IMR-90 (cell line): ENCODE results near the gene KLK13. TPM values are rescaled to one million over a fixed set of nuclear protein-coding genes. Genes with fewer than 3 reads are reported as not detected.

ENCODE experiments used
- ATAC-seq: fragments of 200-7000 bp; cut with Tn5 transposase; 2 replicates; pipeline ENCODE4 v1.9.1; 2020; ENCODE audit warnings: low read depth, mild to moderate bottlenecking, moderate library complexity
- BruUV-seq: library from RNA; stranded (reverse); fragments of 400-500 nt; replicated peaks from 2 replicates; lab custom pipeline; 2021; lab: Mats Ljungman, UMichigan
- CTCF ChIA-PET: fragments of 300-600 bp; formaldehyde crosslinking; extraction: SDS; loops from one replicate; lab custom pipeline; 2021; ENCODE audit warnings: antibody characterized with exemption; lab: Yijun Ruan, JAX
- POLR2A ChIA-PET: fragments of 300-600 bp; sonication (Branson Sonifier 250); formaldehyde crosslinking; loops from one replicate; lab custom pipeline; 2022; ENCODE audit warnings: antibody characterized with exemption; ENCODE audit not compliant: unreplicated experiment; lab: Charles Lee
- DNase-seq: peaks from one replicate; pipeline ENCODE4 v3.0.0; 2013
- H2AFZ ChIP-seq: replicated peaks from 2 replicates; pipeline ENCODE3; 2013; ENCODE audit warnings: low read length, mild to moderate bottlenecking; ENCODE audit not compliant: poor library complexity
- H2AK5ac ChIP-seq: 2 replicates; pipeline ENCODE4 v1.6.1; 2013; ENCODE audit warnings: low read depth, low read length, inconsistent platforms
- H2AK9ac ChIP-seq: replicated peaks from 2 replicates; pipeline ENCODE3; 2013; ENCODE audit warnings: mild to moderate bottlenecking, low read depth, low read length, moderate library complexity; ENCODE audit not compliant: poor library complexity
- H2BK120ac ChIP-seq: 2 replicates; pipeline ENCODE4 v1.6.1; 2013; ENCODE audit warnings: low read depth, low read length, inconsistent platforms
- H2BK15ac ChIP-seq: 3 replicates; pipeline ENCODE4 v1.6.1; 2013; ENCODE audit warnings: low read depth, low read length, inconsistent platforms
- H2BK20ac ChIP-seq: 2 replicates; pipeline ENCODE4 v1.6.1; 2013; ENCODE audit warnings: low read depth, mild to moderate bottlenecking, inconsistent platforms, low read length, moderate library complexity
- H2BK5ac ChIP-seq: 2 replicates; pipeline ENCODE4 v1.6.1; 2013; ENCODE audit warnings: mild to moderate bottlenecking, low read depth, low read length, inconsistent platforms; ENCODE audit not compliant: poor library complexity, severe bottlenecking
- H3K14ac ChIP-seq: replicated peaks from 2 replicates; pipeline ENCODE4 v1.6.1; 2013; ENCODE audit warnings: low read depth, low read length, inconsistent platforms
- H3K18ac ChIP-seq: 2 replicates; pipeline ENCODE4 v1.6.1; 2013; ENCODE audit warnings: low read depth, low read length, control low read depth
- H3K23ac ChIP-seq: 2 replicates; pipeline ENCODE4 v1.6.1; 2013; ENCODE audit warnings: low read depth, low read length, inconsistent platforms
- H3K27ac ChIP-seq: 2 replicates; pipeline ENCODE4 v1.5.1; 2013; ENCODE audit warnings: mild to moderate bottlenecking, control low read depth, low read length; ENCODE audit not compliant: insufficient read depth
- H3K27me3 ChIP-seq: 2 replicates; pipeline ENCODE4 v1.6.1; 2013; ENCODE audit warnings: low read length; ENCODE audit not compliant: control insufficient read depth, insufficient read depth
- H3K36me3 ChIP-seq: 2 replicates; pipeline ENCODE4 v1.6.1; 2013; ENCODE audit warnings: low read length, mixed read lengths; ENCODE audit not compliant: control insufficient read depth, insufficient read depth
- H3K4ac ChIP-seq: 2 replicates; pipeline ENCODE4 v1.6.1; 2013; ENCODE audit warnings: low read depth, low read length, inconsistent platforms
- H3K4me1 ChIP-seq: 2 replicates; pipeline ENCODE4 v1.6.1; 2013; ENCODE audit warnings: low read length, mixed read lengths; ENCODE audit not compliant: control insufficient read depth, insufficient read depth
- H3K4me2 ChIP-seq: 2 replicates; pipeline ENCODE4 v1.6.1; 2013; ENCODE audit warnings: low read depth, mild to moderate bottlenecking, control low read depth, low read length, moderate library complexity
- H3K4me3 ChIP-seq: 2 replicates; pipeline ENCODE4 v1.5.1; 2013; ENCODE audit warnings: low read depth, mild to moderate bottlenecking, control low read depth, low read length, moderate library complexity; ENCODE audit not compliant: insufficient read depth
- H3K56ac ChIP-seq: 2 replicates; pipeline ENCODE4 v1.6.1; 2013; ENCODE audit warnings: low read length, inconsistent platforms; ENCODE audit not compliant: insufficient read depth; ENCODE audit errors: extremely low read depth
- H3K79me1 ChIP-seq, 2 experiments: 2 replicates each; pipeline ENCODE4 v1.6.1; 2013; ENCODE audit warnings: low read length in 2 of 2, inconsistent platforms in 1 of 2, low read depth in 1 of 2
- H3K9ac ChIP-seq: 2 replicates; pipeline ENCODE4 v1.6.1; 2013; ENCODE audit warnings: low read depth, low read length, control low read depth
- H3K9me1 ChIP-seq: 2 replicates; pipeline ENCODE4 v1.6.1; 2013; ENCODE audit warnings: low read length, inconsistent platforms; ENCODE audit not compliant: insufficient read depth
- H3K9me3 ChIP-seq: 2 replicates; pipeline ENCODE4 v1.6.1; 2013; ENCODE audit warnings: low read length; ENCODE audit not compliant: control insufficient read depth, insufficient read depth
- H4K20me1 ChIP-seq: 2 replicates; pipeline ENCODE4 v1.6.1; 2013; ENCODE audit warnings: low read length, inconsistent platforms; ENCODE audit not compliant: insufficient read depth
- H4K5ac ChIP-seq: 2 replicates; pipeline ENCODE4 v1.6.1; 2013; ENCODE audit warnings: mild to moderate bottlenecking, low read depth, low read length, control low read depth
- H4K8ac ChIP-seq, 2 experiments: 2 replicates each; pipeline ENCODE4 v1.6.1; 2013; ENCODE audit warnings: low read depth in 2 of 2, low read length in 2 of 2, control low read depth in 1 of 2, inconsistent platforms in 1 of 2
- H4K91ac ChIP-seq: 2 replicates; pipeline ENCODE4 v1.6.1; 2013; ENCODE audit warnings: low read depth, low read length, inconsistent platforms; ENCODE audit not compliant: insufficient read depth
- BHLHE40 ChIP-seq: fragments of 150-350 bp; IDR thresholded peaks from 2 replicates; pipeline ENCODE4 v1.6.1; 2016; ENCODE audit warnings: mild to moderate bottlenecking, low read depth, low read length
- CEBPB ChIP-seq: IDR thresholded peaks from 2 replicates; pipeline ENCODE4 v1.6.1; 2012; ENCODE audit warnings: low read depth, low read length, improper control_type of control experiment
- CHD1 ChIP-seq: IDR thresholded peaks from 2 replicates; pipeline ENCODE4 v1.6.1; 2012; ENCODE audit warnings: low read depth, low read length, improper control_type of control experiment
- FOS ChIP-seq: fragments of 150-350 bp; IDR thresholded peaks from 2 replicates; pipeline ENCODE4 v1.6.1; 2016; ENCODE audit warnings: low read depth, low read length
- MAFK ChIP-seq: IDR thresholded peaks from 2 replicates; pipeline ENCODE4 v1.6.1; 2012; ENCODE audit warnings: low read depth, low read length, improper control_type of control experiment
- MAZ ChIP-seq: IDR thresholded peaks from 2 replicates; pipeline ENCODE4 v1.6.1; 2012; ENCODE audit warnings: low read depth, mild to moderate bottlenecking, low read length, improper control_type of control experiment, moderate library complexity, borderline replicate concordance
- MXI1 ChIP-seq: IDR thresholded peaks from 2 replicates; pipeline ENCODE4 v1.6.1; 2012; ENCODE audit warnings: low read depth, mild to moderate bottlenecking, low read length, moderate library complexity, borderline replicate concordance
- NFE2L2 ChIP-seq: fragments of 150-350 bp; IDR thresholded peaks from 2 replicates; pipeline ENCODE4 v1.6.1; 2016; ENCODE audit warnings: low read depth, mild to moderate bottlenecking, low read length
- POLR2A ChIP-seq: IDR thresholded peaks from 2 replicates; pipeline ENCODE4 v1.6.1; 2012; ENCODE audit warnings: mild to moderate bottlenecking, low read depth, low read length
- RAD21 ChIP-seq: IDR thresholded peaks from 2 replicates; pipeline ENCODE4 v1.6.1; 2012; ENCODE audit warnings: low read length, improper control_type of control experiment
- RCOR1 ChIP-seq: IDR thresholded peaks from 2 replicates; pipeline ENCODE4 v1.6.1; 2012; ENCODE audit warnings: mild to moderate bottlenecking, low read length, improper control_type of control experiment; ENCODE audit not compliant: insufficient replicate concordance
- RFX5 ChIP-seq: IDR thresholded peaks from 2 replicates; pipeline ENCODE4 v1.8.0; 2012; ENCODE audit warnings: low read depth, mild to moderate bottlenecking, low read length, moderate library complexity
- SMC3 ChIP-seq: fragments of 150-350 bp; IDR thresholded peaks from 2 replicates; pipeline ENCODE4 v1.6.1; 2016; ENCODE audit warnings: low read depth, mild to moderate bottlenecking, antibody characterized with exemption, low read length, moderate library complexity
- WGBS, 2 experiments: methylation state at CpG; one replicate each; pipeline versions ENCODE4 v1.1.5 to v1.1.7; 2013; ENCODE audit warnings: missing lambda C conversion rate in 2 of 2; ENCODE audit not compliant: insufficient read length in 1 of 2; ENCODE audit errors: extremely low coverage in 2 of 2; 5-methylcytosine and 5-hydroxymethylcytosine counted together
- dilution Hi-C: fragments of 300-500 bp; cut with HindIII; formaldehyde crosslinking; loops from one replicate; pipeline ENCODE4 v1.14.3; 2018; ENCODE audit warnings: low sequenced_read_pairs; ENCODE audit not compliant: unreplicated experiment
- in situ Hi-C: fragments of 300-500 bp; cut with MboI; formaldehyde crosslinking; loops from 3 replicates; pipeline ENCODE4 v1.14.3; 2019; ENCODE audit warnings: low sequenced_read_pairs, inconsistent platforms, mixed read lengths
- intact Hi-C: fragments of 100-400 bp; cut with micrococcal nuclease; formaldehyde crosslinking; loops from 2 replicates; pipeline ENCODE4 v1.10.0; 2022
- polyA plus RNA-seq, 3 experiments: library from polyadenylated mRNA; depleted of rRNA; stranded (reverse); fragments of >200 nt; gene quantifications; 2 replicates each; pipeline ENCODE4 v1.2.3, GENCODE V29; 2012; ENCODE audit warnings: low replicate concordance in 1 of 3
- total RNA-seq: library from RNA; depleted of rRNA; stranded (reverse); fragments of >200 nt; gene quantifications from 2 replicates; pipeline ENCODE4 v1.2.3, GENCODE V29; 2012
- TF ChIP-seq, protein P1 (sequence below): fragments of 150-350 bp; IDR thresholded peaks from 2 replicates; pipeline ENCODE4 v1.6.1; 2017; ENCODE audit warnings: mild to moderate bottlenecking, antibody characterized with exemption, low read length, low read depth

The KLK13 gene
- total and polyA plus RNA-seq, 2 of the 4 experiments (the other 2 are of a cell fraction), result not detected

- dilution Hi-C loops, result no loop called here
- Histone ChIP-seq H3K9me3 (no peaks in the 10 kb centered on the region; the same call in 1 of the 2 replicates), H4K5ac (no peak overlapping the region), H3K27ac (no peak overlapping the region), H3K18ac (no peak overlapping the region), H2BK15ac (no peak overlapping the region), H3K4me2 (no peak overlapping the region), H3K9ac (no peak overlapping the region), H3K27me3 (no peaks in the 10 kb centered on the region), H4K91ac (no peak overlapping the region), H2AK5ac (no peak overlapping the region), H2AK9ac (no peak overlapping the region), H3K14ac (no peak overlapping the region), H2BK20ac (no peak overlapping the region), H4K20me1 (no peaks in the 10 kb centered on the region), H4K8ac (no peak overlapping the region), H3K4me3 (no peak overlapping the region), H3K36me3 (no peaks in the 10 kb centered on the region), H3K4ac (no peak overlapping the region), H3K9me1 (no peaks in the 10 kb centered on the region), H3K23ac (no peak overlapping the region), H2BK5ac (no peak overlapping the region), H3K56ac (no peak overlapping the region), H3K79me1 (no peaks in the 10 kb centered on the region), H2BK120ac (no peak overlapping the region), H2AFZ (no peak overlapping the region), H3K4me1 (no peaks in the 10 kb centered on the region)
- BruUV-seq, result no TSS peak
- intact Hi-C loops, result no loop called here
- ATAC-seq, result no peak
- CTCF ChIA-PET, result no interaction called here
- POLR2A ChIA-PET, result no interaction called here
- WGBS, 2 experiments, result no CpG with 5 or more reads among the region's 5 CpGs
- in situ Hi-C loops, result no loop called here
- DNase-seq, result no peak
- no peak for TF ChIP-seq MXI1
- TF ChIP-seq MAZ, result no peak
- TF ChIP-seq CEBPB, result no peak
- TF ChIP-seq CHD1, result no peak
- no peak for TF ChIP-seq POLR2A
- TF ChIP-seq FOS, result no peak
- TF ChIP-seq BHLHE40, result no peak
- no peak for TF ChIP-seq RFX5
- TF ChIP-seq RAD21, result no peak
- TF ChIP-seq, protein P1, sequence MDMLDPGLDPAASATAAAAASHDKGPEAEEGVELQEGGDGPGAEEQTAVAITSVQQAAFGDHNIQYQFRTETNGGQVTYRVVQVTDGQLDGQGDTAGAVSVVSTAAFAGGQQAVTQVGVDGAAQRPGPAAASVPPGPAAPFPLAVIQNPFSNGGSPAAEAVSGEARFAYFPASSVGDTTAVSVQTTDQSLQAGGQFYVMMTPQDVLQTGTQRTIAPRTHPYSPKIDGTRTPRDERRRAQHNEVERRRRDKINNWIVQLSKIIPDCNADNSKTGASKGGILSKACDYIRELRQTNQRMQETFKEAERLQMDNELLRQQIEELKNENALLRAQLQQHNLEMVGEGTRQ, result no peak
- TF ChIP-seq NFE2L2, result no peak
- TF ChIP-seq MAFK, result no peak
- TF ChIP-seq RCOR1, result no peak
- no peak for TF ChIP-seq SMC3
Observed at GRCh38 chr19:51070334-51071094, 5.6 kb upstream of the KLK13 start.
